Measurements from ENCODE around the gene RPL29. TPM values are rescaled to one million over a fixed set of nuclear protein-coding genes. Genes with fewer than 3 reads are reported as not detected.
"Not testable (repeated sequence)": the region's sequence is repeated elsewhere in the genome, so short reads cannot be mapped to it uniquely, and the experiment has no call there.

The RPL29 gene
- total RNA-seq, 1 donor from 2014 or later: 610 TPM

DNA sequence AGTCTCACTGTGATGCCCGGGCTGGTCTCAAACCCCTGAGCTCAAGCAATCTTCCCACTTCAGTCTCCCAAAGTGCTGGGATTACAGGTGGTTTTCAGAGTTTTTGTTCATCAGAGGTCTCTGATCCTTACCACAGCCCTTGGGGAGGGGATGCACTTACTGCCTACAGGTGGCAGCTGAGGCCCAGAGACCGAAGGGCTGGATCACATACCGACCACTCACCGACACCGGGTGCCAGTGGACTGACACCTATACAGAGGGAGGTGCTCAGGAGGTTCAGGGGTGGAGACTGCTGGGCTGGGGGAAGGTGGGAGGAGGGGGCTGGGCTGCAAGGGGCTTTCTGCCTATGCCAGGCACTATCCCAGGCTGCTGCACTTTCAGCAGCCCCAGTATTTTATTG is 41.1 kb upstream of the RPL29 start:
- Mint-ChIP-seq H3K27ac (ENCODE audit: unreplicated experiment) (no peak overlapping the region), H3K36me3 (ENCODE audit: low read depth) (no peaks in the 10 kb centered on the region)

GRCh38 chr3:52036222-52036694 is 40.6 kb upstream of the RPL29 start:
- Mint-ChIP-seq H3K4me3 (ENCODE audit: unreplicated experiment) (no peak overlapping the region), H3K27me3 (ENCODE audit: low read depth) (no peaks in the 10 kb centered on the region), H3K27ac (ENCODE audit: unreplicated experiment) (no peak overlapping the region), H3K9me3 (ENCODE audit: low read depth) (no peaks in the 10 kb centered on the region), H3K4me1 (ENCODE audit: low read depth) (peaks cover 5% of the 10 kb centered on the region), H3K36me3 (ENCODE audit: low read depth) (no peaks in the 10 kb centered on the region)
- TF ChIP-seq, protein P1, sequence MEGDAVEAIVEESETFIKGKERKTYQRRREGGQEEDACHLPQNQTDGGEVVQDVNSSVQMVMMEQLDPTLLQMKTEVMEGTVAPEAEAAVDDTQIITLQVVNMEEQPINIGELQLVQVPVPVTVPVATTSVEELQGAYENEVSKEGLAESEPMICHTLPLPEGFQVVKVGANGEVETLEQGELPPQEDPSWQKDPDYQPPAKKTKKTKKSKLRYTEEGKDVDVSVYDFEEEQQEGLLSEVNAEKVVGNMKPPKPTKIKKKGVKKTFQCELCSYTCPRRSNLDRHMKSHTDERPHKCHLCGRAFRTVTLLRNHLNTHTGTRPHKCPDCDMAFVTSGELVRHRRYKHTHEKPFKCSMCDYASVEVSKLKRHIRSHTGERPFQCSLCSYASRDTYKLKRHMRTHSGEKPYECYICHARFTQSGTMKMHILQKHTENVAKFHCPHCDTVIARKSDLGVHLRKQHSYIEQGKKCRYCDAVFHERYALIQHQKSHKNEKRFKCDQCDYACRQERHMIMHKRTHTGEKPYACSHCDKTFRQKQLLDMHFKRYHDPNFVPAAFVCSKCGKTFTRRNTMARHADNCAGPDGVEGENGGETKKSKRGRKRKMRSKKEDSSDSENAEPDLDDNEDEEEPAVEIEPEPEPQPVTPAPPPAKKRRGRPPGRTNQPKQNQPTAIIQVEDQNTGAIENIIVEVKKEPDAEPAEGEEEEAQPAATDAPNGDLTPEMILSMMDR (IDR thresholded peaks at IDR 0.05): no peak
- no peak for DNase-seq (ENCODE audit: low spot score)

More for the DNA sequence above, 41.1 kb upstream of the RPL29 start:
- H3K27me3 Mint-ChIP-seq (ENCODE audit: low read depth): no peaks in the 10 kb centered on the region
- TF ChIP-seq, protein P1 (IDR thresholded peaks at IDR 0.05): peak; percentile 17
- DNase-seq (ENCODE audit: low spot score): no peak
- H3K4me3 Mint-ChIP-seq (ENCODE audit: unreplicated experiment): no peak overlapping the region
- peaks cover 6% of the 10 kb centered on the region for H3K4me1 Mint-ChIP-seq (ENCODE audit: low read depth)
- no peaks in the 10 kb centered on the region for H3K9me3 Mint-ChIP-seq (ENCODE audit: low read depth)

- Mint-ChIP-seq H3K36me3 (ENCODE audit: low read depth) (no peaks in the 10 kb centered on the region), H3K9me3 (ENCODE audit: low read depth) (no peaks in the 10 kb centered on the region), H3K4me3 (ENCODE audit: unreplicated experiment) (no peak overlapping the region), H3K4me1 (ENCODE audit: low read depth) (no peaks in the 10 kb centered on the region), H3K27ac (ENCODE audit: unreplicated experiment) (no peak overlapping the region), H3K27me3 (ENCODE audit: low read depth) (no peaks in the 10 kb centered on the region)
- TF ChIP-seq, protein P1 (IDR thresholded peaks at IDR 0.05): no peak
- no peak for DNase-seq (ENCODE audit: low spot score)
Measured at GRCh38 chr3:52034651-52035050, 39.0 kb upstream of the RPL29 start.

DNA sequence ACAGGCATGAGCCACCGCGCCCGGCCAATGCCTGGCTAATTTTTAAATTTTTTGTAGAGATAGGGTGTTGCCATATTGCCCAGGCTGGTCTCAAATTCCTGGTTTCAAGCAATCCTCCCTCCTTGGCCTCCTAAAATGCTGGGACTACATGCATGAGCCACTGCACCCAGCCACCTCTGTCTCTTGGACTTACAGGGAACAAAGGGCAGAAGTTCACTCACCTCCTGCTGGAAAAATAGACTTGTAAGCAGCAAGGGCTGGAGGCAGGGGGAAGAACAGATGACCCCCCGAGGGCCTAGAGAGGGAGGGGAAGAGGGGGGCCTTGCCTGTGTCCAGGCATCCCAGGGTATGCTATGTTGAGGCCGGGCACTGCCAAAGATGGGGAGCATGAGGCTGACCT is 38.5 kb upstream of the RPL29 start:
- no peak overlapping the region for H3K27ac Mint-ChIP-seq (ENCODE audit: unreplicated experiment)
- H3K4me3 Mint-ChIP-seq (ENCODE audit: unreplicated experiment): no peak overlapping the region
- no peaks in the 10 kb centered on the region for H3K27me3 Mint-ChIP-seq (ENCODE audit: low read depth)
- H3K9me3 Mint-ChIP-seq (ENCODE audit: low read depth): no peaks in the 10 kb centered on the region
- no peak for DNase-seq (ENCODE audit: low spot score)
- no peaks in the 10 kb centered on the region for H3K4me1 Mint-ChIP-seq (ENCODE audit: low read depth)
- H3K36me3 Mint-ChIP-seq (ENCODE audit: low read depth): no peaks in the 10 kb centered on the region
- TF ChIP-seq, protein P1 (IDR thresholded peaks at IDR 0.05): no peak

GRCh38 chr3:52033748-52034147 is 38.1 kb upstream of the RPL29 start:
- H3K4me1 Mint-ChIP-seq (ENCODE audit: low read depth); H3K27me3 Mint-ChIP-seq (ENCODE audit: low read depth); H3K27ac Mint-ChIP-seq (ENCODE audit: unreplicated experiment); H3K36me3 Mint-ChIP-seq (ENCODE audit: low read depth); H3K9me3 Mint-ChIP-seq (ENCODE audit: low read depth); H3K4me3 Mint-ChIP-seq (ENCODE audit: unreplicated experiment); DNase-seq (ENCODE audit: low spot score): not testable (repeated sequence)

GRCh38 chr3:52032702-52033408 is 37.2 kb upstream of the RPL29 start:
- Mint-ChIP-seq H3K27me3 (ENCODE audit: low read depth) (no peaks in the 10 kb centered on the region), H3K4me3 (ENCODE audit: unreplicated experiment) (no peak overlapping the region), H3K9me3 (ENCODE audit: low read depth) (no peaks in the 10 kb centered on the region), H3K4me1 (ENCODE audit: low read depth) (no peaks in the 10 kb centered on the region), H3K36me3 (ENCODE audit: low read depth) (no peaks in the 10 kb centered on the region), H3K27ac (ENCODE audit: unreplicated experiment) (no peak overlapping the region)
- TF ChIP-seq, protein P1 (IDR thresholded peaks at IDR 0.05): no peak
- no peak for DNase-seq (ENCODE audit: low spot score)
